ENCODE results near the gene METTL4. TPM values are rescaled to one million over a fixed set of nuclear protein-coding genes. Genes with fewer than 3 reads are reported as not detected.
A peak's percentile ranks its signal among the peaks of the same experiment; 100 is the strongest.

The METTL4 gene
- total RNA-seq, 1 donor from 2014 or later: 9.0 TPM

GRCh38 chr18:2551425-2551824, 19.9 kb downstream of the METTL4 start:
- Mint-ChIP-seq H3K27ac (ENCODE audit: unreplicated experiment) (no peak overlapping the region), H3K36me3 (ENCODE audit: low read depth, unreplicated experiment) (no peaks in the 10 kb centered on the region), H3K9me3 (ENCODE audit: unreplicated experiment) (no peaks in the 10 kb centered on the region), H3K27me3 (ENCODE audit: low read depth, unreplicated experiment) (no peaks in the 10 kb centered on the region), H3K4me1 (ENCODE audit: low read depth, unreplicated experiment) (peaks cover 2% of the 10 kb centered on the region), H3K4me3 (ENCODE audit: unreplicated experiment) (no peak overlapping the region)
- no peaks in the 10 kb centered on the region for H3K36me3 ChIP-seq (ENCODE audit: insufficient read depth, low read length)
- no peak overlapping the region for H2AFZ ChIP-seq (ENCODE audit: low read depth, low read length)
- no peaks in the 10 kb centered on the region for H3K4me1 ChIP-seq (ENCODE audit: insufficient read depth, low read length)
- no peak for DNase-seq (ENCODE audit: low read depth)
- H3K4me2 ChIP-seq (ENCODE audit: low read length): no peak overlapping the region
- H4K20me1 ChIP-seq (ENCODE audit: insufficient read depth, low read length): no peaks in the 10 kb centered on the region
- H3K9ac ChIP-seq (ENCODE audit: low read length): no peak overlapping the region
- H3K79me2 ChIP-seq (ENCODE audit: insufficient read depth, low read length): no peaks in the 10 kb centered on the region
- H3K27me3 ChIP-seq (ENCODE audit: insufficient read depth, low read length): no peaks in the 10 kb centered on the region
- FAIRE-seq: no peak
- no peak overlapping the region for H3K27ac ChIP-seq (ENCODE audit: low read depth, low read length)
- no peaks in the 10 kb centered on the region for H3K9me3 ChIP-seq (ENCODE audit: insufficient read depth, low read depth, low read length)
- no peak for TF ChIP-seq EZH2 (IDR thresholded peaks at IDR 0.05; ENCODE audit: insufficient read depth, low read length)
- TF ChIP-seq CTCF (IDR thresholded peaks at IDR 0.05; ENCODE audit: insufficient read depth, low read depth, low read length): no peak
- no peak overlapping the region for H3K4me3 ChIP-seq (ENCODE audit: insufficient read depth, low read depth, low read length)

GRCh38 chr18:2549462-2549861, 21.8 kb downstream of the METTL4 start:
- H3K79me2 ChIP-seq (ENCODE audit: insufficient read depth, low read length): no peaks in the 10 kb centered on the region
- no peaks in the 10 kb centered on the region for H3K4me1 ChIP-seq (ENCODE audit: insufficient read depth, low read length)
- Mint-ChIP-seq H3K9me3 (ENCODE audit: unreplicated experiment) (no peaks in the 10 kb centered on the region), H3K36me3 (ENCODE audit: low read depth, unreplicated experiment) (no peaks in the 10 kb centered on the region), H3K4me1 (ENCODE audit: low read depth, unreplicated experiment) (no peaks in the 10 kb centered on the region), H3K27ac (ENCODE audit: unreplicated experiment) (no peak overlapping the region), H3K4me3 (ENCODE audit: unreplicated experiment) (no peak overlapping the region), H3K27me3 (ENCODE audit: low read depth, unreplicated experiment) (no peaks in the 10 kb centered on the region)
- no peaks in the 10 kb centered on the region for H3K27me3 ChIP-seq (ENCODE audit: insufficient read depth, low read length)
- no peak for DNase-seq (ENCODE audit: low read depth)
- no peak for TF ChIP-seq CTCF (IDR thresholded peaks at IDR 0.05; ENCODE audit: insufficient read depth, low read depth, low read length)
- TF ChIP-seq EZH2 (IDR thresholded peaks at IDR 0.05; ENCODE audit: insufficient read depth, low read length): no peak
- no peak overlapping the region for H3K9ac ChIP-seq (ENCODE audit: low read length)
- FAIRE-seq: no peak
- no peak overlapping the region for H3K4me2 ChIP-seq (ENCODE audit: low read length)
- H3K9me3 ChIP-seq (ENCODE audit: insufficient read depth, low read depth, low read length): no peaks in the 10 kb centered on the region
- H2AFZ ChIP-seq (ENCODE audit: low read depth, low read length): no peak overlapping the region
- H3K4me3 ChIP-seq (ENCODE audit: insufficient read depth, low read depth, low read length): no peak overlapping the region
- no peaks in the 10 kb centered on the region for H3K36me3 ChIP-seq (ENCODE audit: insufficient read depth, low read length)
- no peak overlapping the region for H3K27ac ChIP-seq (ENCODE audit: low read depth, low read length)
- H4K20me1 ChIP-seq (ENCODE audit: insufficient read depth, low read length): no peaks in the 10 kb centered on the region

DNA sequence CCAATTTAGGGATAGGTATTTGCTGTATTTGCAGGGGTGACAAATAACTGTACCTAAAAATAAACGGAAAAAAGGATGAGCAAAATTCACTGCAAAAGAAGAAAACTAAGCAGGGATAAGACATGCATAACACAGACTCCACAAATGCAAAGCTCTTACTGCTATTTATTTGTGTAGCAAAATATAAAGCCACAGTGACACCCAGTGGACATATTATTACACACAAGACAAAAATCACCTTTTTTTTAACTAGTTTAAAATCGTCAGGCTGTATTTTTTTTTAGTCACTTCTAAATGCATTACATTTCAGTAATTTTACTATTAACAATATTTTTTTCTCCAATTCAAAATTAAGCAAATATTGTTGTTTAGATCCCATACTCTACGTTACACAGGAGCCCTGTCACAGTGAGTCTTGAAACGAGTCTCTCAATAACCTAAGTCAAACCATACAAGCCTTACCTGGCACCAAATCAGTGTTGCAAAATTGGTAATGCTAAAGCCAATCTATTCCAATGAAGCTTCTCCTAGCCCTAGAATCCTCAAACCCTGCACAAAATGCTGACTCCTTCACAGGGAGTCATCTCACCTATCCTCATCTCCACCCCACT, 23.7 kb downstream of the METTL4 start:
- no peaks in the 10 kb centered on the region for H3K4me1 Mint-ChIP-seq (ENCODE audit: low read depth, unreplicated experiment)
- peak; percentile 59 for TF ChIP-seq CTCF (IDR thresholded peaks at IDR 0.05; ENCODE audit: insufficient read depth, low read depth, low read length)
- TF ChIP-seq EZH2 (IDR thresholded peaks at IDR 0.05; ENCODE audit: insufficient read depth, low read length): no peak

More for the DNA sequence above, 23.7 kb downstream of the METTL4 start:
- Histone ChIP-seq H3K9ac (ENCODE audit: low read length) (no peak overlapping the region), H4K20me1 (ENCODE audit: insufficient read depth, low read length) (no peaks in the 10 kb centered on the region), H2AFZ (ENCODE audit: low read depth, low read length) (no peak overlapping the region), H3K27ac (ENCODE audit: low read depth, low read length) (no peak overlapping the region), H3K4me2 (ENCODE audit: low read length) (no peak overlapping the region), H3K4me3 (ENCODE audit: insufficient read depth, low read depth, low read length) (no peak overlapping the region), H3K27me3 (ENCODE audit: insufficient read depth, low read length) (no peaks in the 10 kb centered on the region), H3K4me1 (ENCODE audit: insufficient read depth, low read length) (no peaks in the 10 kb centered on the region), H3K9me3 (ENCODE audit: insufficient read depth, low read depth, low read length) (no peaks in the 10 kb centered on the region), H3K79me2 (ENCODE audit: insufficient read depth, low read length) (no peaks in the 10 kb centered on the region), H3K36me3 (ENCODE audit: insufficient read depth, low read length) (no peaks in the 10 kb centered on the region)
- FAIRE-seq: peak; percentile 85
- no peak for DNase-seq (ENCODE audit: low read depth)
- Mint-ChIP-seq H3K9me3 (ENCODE audit: unreplicated experiment) (no peaks in the 10 kb centered on the region), H3K27ac (ENCODE audit: unreplicated experiment) (no peak overlapping the region), H3K36me3 (ENCODE audit: low read depth, unreplicated experiment) (no peaks in the 10 kb centered on the region), H3K27me3 (ENCODE audit: low read depth, unreplicated experiment) (no peaks in the 10 kb centered on the region), H3K4me3 (ENCODE audit: unreplicated experiment) (no peak overlapping the region)

Data from astrocyte (in vitro differentiated cells and primary cell).